Endodermal cell (in vitro differentiated cells): ENCODE measurements around the gene MINDY4. TPM values are rescaled to one million over a fixed set of nuclear protein-coding genes. Genes with fewer than 3 reads are reported as not detected.

Source experiments
- DNase-seq: peaks from one replicate; pipeline ENCODE4 v3.0.0-alpha.2; 2017
- H3K27ac ChIP-seq: 2 replicates; pipeline ENCODE4 v1.5.1; 2013; ENCODE audit warnings: mild to moderate bottlenecking, low read depth, low read length, moderate library complexity
- H3K27me3 ChIP-seq: 2 replicates; pipeline ENCODE4 v1.6.1; 2013; ENCODE audit warnings: mild to moderate bottlenecking, low read length, moderate library complexity; ENCODE audit not compliant: insufficient read depth, control insufficient read depth, poor library complexity, severe bottlenecking
- H3K36me3 ChIP-seq: 2 replicates; pipeline ENCODE4 v1.7.0; 2013; ENCODE audit warnings: mild to moderate bottlenecking, low read length, moderate library complexity; ENCODE audit not compliant: control insufficient read depth, insufficient read depth
- H3K4me1 ChIP-seq: one replicate; pipeline ENCODE4 v1.7.0; 2013; ENCODE audit warnings: low read length; ENCODE audit not compliant: control insufficient read depth, insufficient read depth
- H3K4me3 ChIP-seq: 2 replicates; pipeline ENCODE4 v1.5.1; 2013; ENCODE audit warnings: mild to moderate bottlenecking, low read length, moderate library complexity
- H3K9ac ChIP-seq: 2 replicates; pipeline ENCODE4 v1.6.1; 2013; ENCODE audit warnings: mild to moderate bottlenecking, low read length, moderate library complexity; ENCODE audit not compliant: poor library complexity, severe bottlenecking; ENCODE audit errors: extremely low read depth
- H3K9me3 ChIP-seq: 2 replicates; pipeline ENCODE4 v1.6.1; 2013; ENCODE audit warnings: mild to moderate bottlenecking, low read length, moderate library complexity; ENCODE audit not compliant: control insufficient read depth
- H3K27ac Mint-ChIP-seq: 2 replicates; pipeline ENCODE4 v1.8.0; 2020; ENCODE audit warnings: mixed read lengths
- H3K27me3 Mint-ChIP-seq: 2 replicates; pipeline ENCODE4 v1.8.0; 2021; ENCODE audit warnings: mild to moderate bottlenecking, mixed read lengths; ENCODE audit not compliant: insufficient read depth
- H3K36me3 Mint-ChIP-seq: 2 replicates; pipeline ENCODE4 v1.8.0; 2020; ENCODE audit warnings: low read depth, mixed read lengths
- H3K4me1 Mint-ChIP-seq: 2 replicates; pipeline ENCODE4 v1.8.0; 2020; ENCODE audit warnings: mixed read lengths
- H3K4me3 Mint-ChIP-seq: 2 replicates; pipeline ENCODE4 v1.8.0; 2020; ENCODE audit warnings: mild to moderate bottlenecking, moderate library complexity, mixed read lengths
- H3K9me3 Mint-ChIP-seq: 2 replicates; pipeline ENCODE4 v1.8.0; 2020; ENCODE audit warnings: mild to moderate bottlenecking, mixed read lengths
- WGBS, 2 experiments: methylation state at CpG; one replicate each; pipeline versions ENCODE4 v1.1.5 to v1.1.7; 2013; ENCODE audit warnings: missing lambda C conversion rate in 2 of 2, mixed read lengths in 1 of 2; ENCODE audit not compliant: insufficient coverage in 1 of 2, insufficient read length in 1 of 2; 5-methylcytosine and 5-hydroxymethylcytosine counted together
- total RNA-seq, 2 donors: library from RNA; stranded (reverse); fragmentation: NEBNext Ultra II Directional in 1 of 2; extraction: Animal tissue kit (Norgen Biotek cat#: 25700) in 1 of 2; gene quantifications; 2 replicates in 1 of 2; 3 replicates in 1 of 2; pipeline ENCODE4 v1.2.1, GENCODE V29; 2021
- TF ChIP-seq, protein P1 (sequence below): fragments of 200-600 bp; sonication (generic); conservative IDR thresholded peaks from 2 replicates; pipeline ENCODE4 v1.5.0; 2021; ENCODE audit warnings: antibody characterized with exemption, mild to moderate bottlenecking

MINDY4 gene
- total RNA-seq, 2 donors from 2014 or later = 7.2 to 8.1 TPM

DNA sequence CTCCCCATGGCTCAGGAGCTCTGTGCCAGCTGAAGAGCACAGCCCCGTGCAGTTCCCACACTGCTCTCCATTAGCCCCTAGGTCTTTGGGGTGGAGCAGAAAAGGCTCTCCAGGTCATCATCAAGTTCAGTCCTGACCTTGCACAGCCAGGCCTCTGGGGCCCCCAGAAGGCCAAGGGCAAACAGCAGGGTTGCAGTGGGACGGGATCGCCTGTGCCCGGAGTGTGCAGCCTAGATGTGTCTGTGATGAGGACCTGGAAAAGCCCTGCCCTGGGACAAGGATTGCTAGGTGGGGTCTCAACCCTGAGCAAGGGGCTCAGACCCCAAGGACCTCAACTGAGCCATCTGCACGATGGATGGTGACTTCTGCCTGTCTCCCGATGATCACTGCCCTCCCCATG lies 18.7 kb upstream of the MINDY4 start:
- H3K4me3 Mint-ChIP-seq = no peak overlapping the region
- H3K9me3 Mint-ChIP-seq = peaks cover 5% of the 10 kb centered on the region
- peaks cover 4% of the 10 kb centered on the region for H3K36me3 Mint-ChIP-seq
- no peak overlapping the region for H3K27ac ChIP-seq
- H3K4me1 ChIP-seq = peaks cover 5% of the 10 kb centered on the region
- no peak overlapping the region for H3K9ac ChIP-seq
- H3K27me3 ChIP-seq = no peaks in the 10 kb centered on the region
- TF ChIP-seq, protein P1, sequence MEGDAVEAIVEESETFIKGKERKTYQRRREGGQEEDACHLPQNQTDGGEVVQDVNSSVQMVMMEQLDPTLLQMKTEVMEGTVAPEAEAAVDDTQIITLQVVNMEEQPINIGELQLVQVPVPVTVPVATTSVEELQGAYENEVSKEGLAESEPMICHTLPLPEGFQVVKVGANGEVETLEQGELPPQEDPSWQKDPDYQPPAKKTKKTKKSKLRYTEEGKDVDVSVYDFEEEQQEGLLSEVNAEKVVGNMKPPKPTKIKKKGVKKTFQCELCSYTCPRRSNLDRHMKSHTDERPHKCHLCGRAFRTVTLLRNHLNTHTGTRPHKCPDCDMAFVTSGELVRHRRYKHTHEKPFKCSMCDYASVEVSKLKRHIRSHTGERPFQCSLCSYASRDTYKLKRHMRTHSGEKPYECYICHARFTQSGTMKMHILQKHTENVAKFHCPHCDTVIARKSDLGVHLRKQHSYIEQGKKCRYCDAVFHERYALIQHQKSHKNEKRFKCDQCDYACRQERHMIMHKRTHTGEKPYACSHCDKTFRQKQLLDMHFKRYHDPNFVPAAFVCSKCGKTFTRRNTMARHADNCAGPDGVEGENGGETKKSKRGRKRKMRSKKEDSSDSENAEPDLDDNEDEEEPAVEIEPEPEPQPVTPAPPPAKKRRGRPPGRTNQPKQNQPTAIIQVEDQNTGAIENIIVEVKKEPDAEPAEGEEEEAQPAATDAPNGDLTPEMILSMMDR = no peak
- 95 to 100% methylated on average over 3 to 6 of the region's 6 CpGs for WGBS, 2 experiments
- H3K27me3 Mint-ChIP-seq = peaks cover 2% of the 10 kb centered on the region
- no peak overlapping the region for H3K27ac Mint-ChIP-seq
- no peak for DNase-seq
- peaks cover 7% of the 10 kb centered on the region for H3K4me1 Mint-ChIP-seq
- no peaks in the 10 kb centered on the region for H3K36me3 ChIP-seq
- H3K4me3 ChIP-seq = no peak overlapping the region
- H3K9me3 ChIP-seq = peaks cover 10% of the 10 kb centered on the region

DNA sequence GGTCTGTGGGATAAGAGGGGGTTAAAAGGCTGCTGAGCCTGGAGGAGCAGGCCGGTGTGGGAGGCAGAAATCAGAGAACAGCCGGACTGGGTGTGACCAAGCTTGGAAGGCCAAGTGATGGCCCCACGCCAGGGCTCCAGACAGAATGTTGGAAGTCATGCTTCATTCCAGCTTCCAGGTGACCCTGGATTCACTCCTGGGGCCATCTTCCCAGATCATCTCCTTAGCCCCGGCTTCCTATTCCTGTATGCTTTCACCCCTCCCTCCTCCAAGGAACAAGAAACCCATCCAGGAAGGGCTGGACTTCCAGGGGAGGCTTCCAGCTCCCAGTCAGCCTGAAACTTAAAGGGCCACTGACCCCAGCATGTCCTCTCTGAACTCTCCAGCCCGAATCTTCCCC lies 18.2 kb upstream of the MINDY4 start:
- H3K9ac ChIP-seq = no peak overlapping the region
- H3K36me3 ChIP-seq = no peaks in the 10 kb centered on the region
- no peak overlapping the region for H3K4me3 ChIP-seq
- H3K9me3 Mint-ChIP-seq = peaks cover 5% of the 10 kb centered on the region
- peaks cover 4% of the 10 kb centered on the region for H3K36me3 Mint-ChIP-seq
- TF ChIP-seq, protein P1 = no peak
- H3K27ac ChIP-seq = no peak overlapping the region
- peaks cover 2% of the 10 kb centered on the region for H3K27me3 Mint-ChIP-seq
- no peak for DNase-seq
- no peak overlapping the region for H3K27ac Mint-ChIP-seq
- WGBS, 2 experiments = 84 to 94% methylated on average over 4 to 5 of the region's 5 CpGs
- H3K9me3 ChIP-seq = peaks cover 10% of the 10 kb centered on the region
- H3K4me1 ChIP-seq = peaks cover 3% of the 10 kb centered on the region
- H3K4me1 Mint-ChIP-seq = peaks cover 6% of the 10 kb centered on the region
- no peaks in the 10 kb centered on the region for H3K27me3 ChIP-seq
- no peak overlapping the region for H3K4me3 Mint-ChIP-seq

DNA sequence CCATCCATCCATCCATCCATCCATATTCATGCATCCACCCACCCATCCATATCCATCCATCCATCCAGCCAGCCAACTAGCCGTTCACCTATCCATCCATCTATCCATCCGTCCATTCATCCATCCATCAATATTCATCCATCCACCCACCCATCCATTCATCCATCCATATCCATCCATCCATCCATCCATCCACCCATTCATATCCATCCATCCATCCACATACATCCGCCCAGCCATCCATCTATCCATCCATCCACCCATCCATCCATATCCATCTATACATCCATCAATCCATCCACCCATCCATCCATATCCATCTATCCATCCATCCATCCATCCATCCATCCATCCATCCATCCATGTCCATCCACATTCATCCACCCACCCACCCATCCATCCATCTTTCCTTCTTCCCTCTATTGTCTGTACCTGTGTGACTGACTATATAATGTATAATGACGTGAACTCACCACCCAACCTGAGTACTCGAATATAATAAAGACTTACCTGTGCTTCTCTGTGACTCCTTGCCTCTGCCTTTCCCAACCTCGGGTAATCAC lies 16.8 kb upstream of the MINDY4 start:
- H3K36me3 Mint-ChIP-seq = peaks cover 4% of the 10 kb centered on the region
- Histone ChIP-seq H3K27ac (no peak overlapping the region), H3K36me3 (no peaks in the 10 kb centered on the region), H3K9ac (no peak overlapping the region), H3K4me1 (no peaks in the 10 kb centered on the region), H3K4me3 (no peak overlapping the region), H3K27me3 (no peaks in the 10 kb centered on the region), H3K9me3 (peaks cover 10% of the 10 kb centered on the region)
- no peak for DNase-seq
- peaks cover 2% of the 10 kb centered on the region for H3K27me3 Mint-ChIP-seq
- no peak overlapping the region for H3K27ac Mint-ChIP-seq
- 50 to 81% methylated on average over 3 to 6 of the region's 6 CpGs for WGBS, 2 experiments
- H3K4me3 Mint-ChIP-seq = no peak overlapping the region
- TF ChIP-seq, protein P1 = no peak
- H3K4me1 Mint-ChIP-seq = no peaks in the 10 kb centered on the region
- peaks cover 5% of the 10 kb centered on the region for H3K9me3 Mint-ChIP-seq
